Liver (tissue), 3 donors: Measurements from ENCODE around the gene CDC42EP3.

ENCODE experiments used
- ATF3 ChIP-seq: IDR thresholded peaks from 2 replicates; pipeline ENCODE4 v1.6.1; 2016; ENCODE audit warnings: antibody characterized with exemption
- CTCF ChIP-seq: fragments of 150-350 bp; IDR thresholded peaks from 2 replicates; pipeline ENCODE4 v1.5.1; 2017; ENCODE audit warnings: improper control_type of control experiment, low read depth, low read length; ENCODE audit not compliant: missing input control
- EGR1 ChIP-seq, 2 donors: IDR thresholded peaks; 2 replicates each; pipeline ENCODE4 v1.6.1; 2016 to 2018; ENCODE audit warnings: antibody characterized with exemption in 2 of 2, low read depth in 2 of 2
- FOXA1 ChIP-seq: IDR thresholded peaks from 2 replicates; pipeline ENCODE4 v1.6.1; 2016; ENCODE audit warnings: antibody characterized with exemption
- GABPA ChIP-seq, 2 donors: IDR thresholded peaks in 1 of 2; conservative IDR thresholded peaks in 1 of 2; 2 replicates each; pipeline ENCODE4 v1.6.1; 2016; ENCODE audit warnings: antibody characterized with exemption in 2 of 2, mild to moderate bottlenecking in 1 of 2, moderate library complexity in 1 of 2
- JUND ChIP-seq, 2 donors: IDR thresholded peaks; 2 replicates each; pipeline ENCODE4 v1.6.1; 2016; ENCODE audit warnings: antibody characterized with exemption in 2 of 2
- MAX ChIP-seq: IDR thresholded peaks from 2 replicates; pipeline ENCODE4 v1.6.1; 2016; ENCODE audit warnings: antibody characterized with exemption
- RAD21 ChIP-seq, 2 donors: IDR thresholded peaks; 2 replicates each; pipeline ENCODE4 v1.6.1; 2016; ENCODE audit warnings: antibody characterized with exemption in 2 of 2, mild to moderate bottlenecking in 2 of 2
- RXRA ChIP-seq, 2 donors: IDR thresholded peaks; 2 replicates each; pipeline ENCODE4 v1.6.1; 2017 to 2018; ENCODE audit warnings: antibody characterized with exemption in 2 of 2, mild to moderate bottlenecking in 1 of 2
- SP1 ChIP-seq: IDR thresholded peaks from 2 replicates; pipeline ENCODE4 v1.6.1; 2018; ENCODE audit warnings: antibody characterized with exemption, mild to moderate bottlenecking
- TAF1 ChIP-seq: conservative IDR thresholded peaks from 2 replicates; pipeline ENCODE4 v1.6.1; 2016; ENCODE audit warnings: antibody characterized with exemption, mild to moderate bottlenecking
- TF ChIP-seq, protein P1 (sequence below): IDR thresholded peaks from 2 replicates; pipeline ENCODE4 v1.6.1; 2016; ENCODE audit warnings: antibody characterized with exemption
- TF ChIP-seq, protein P2 (sequence below): IDR thresholded peaks from 2 replicates; pipeline ENCODE4 v1.6.1; 2016; ENCODE audit warnings: antibody characterized with exemption, mild to moderate bottlenecking
- donor health status: healthy.
- donor health status: healthy.

DNA sequence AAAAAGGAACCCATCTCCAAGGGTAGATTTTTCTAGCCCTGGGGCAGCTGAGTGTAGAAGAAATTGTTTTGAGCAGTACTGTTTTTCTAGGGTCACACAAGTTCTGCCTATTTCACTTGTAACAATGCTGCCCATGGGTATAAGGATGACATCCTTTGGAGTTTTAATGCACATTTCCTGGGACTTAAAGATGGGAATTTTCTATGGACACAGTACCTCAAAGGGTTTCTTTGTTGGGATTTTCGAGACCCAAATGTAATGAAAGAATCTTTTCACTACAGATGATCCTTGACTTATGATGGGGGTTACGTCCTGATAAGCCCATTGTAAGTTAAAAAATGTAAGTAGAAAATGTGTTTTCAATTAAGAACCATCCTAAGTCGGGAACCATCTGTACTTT lies 31.8 kb downstream of the CDC42EP3 start:
- TF ChIP-seq, protein P1, sequence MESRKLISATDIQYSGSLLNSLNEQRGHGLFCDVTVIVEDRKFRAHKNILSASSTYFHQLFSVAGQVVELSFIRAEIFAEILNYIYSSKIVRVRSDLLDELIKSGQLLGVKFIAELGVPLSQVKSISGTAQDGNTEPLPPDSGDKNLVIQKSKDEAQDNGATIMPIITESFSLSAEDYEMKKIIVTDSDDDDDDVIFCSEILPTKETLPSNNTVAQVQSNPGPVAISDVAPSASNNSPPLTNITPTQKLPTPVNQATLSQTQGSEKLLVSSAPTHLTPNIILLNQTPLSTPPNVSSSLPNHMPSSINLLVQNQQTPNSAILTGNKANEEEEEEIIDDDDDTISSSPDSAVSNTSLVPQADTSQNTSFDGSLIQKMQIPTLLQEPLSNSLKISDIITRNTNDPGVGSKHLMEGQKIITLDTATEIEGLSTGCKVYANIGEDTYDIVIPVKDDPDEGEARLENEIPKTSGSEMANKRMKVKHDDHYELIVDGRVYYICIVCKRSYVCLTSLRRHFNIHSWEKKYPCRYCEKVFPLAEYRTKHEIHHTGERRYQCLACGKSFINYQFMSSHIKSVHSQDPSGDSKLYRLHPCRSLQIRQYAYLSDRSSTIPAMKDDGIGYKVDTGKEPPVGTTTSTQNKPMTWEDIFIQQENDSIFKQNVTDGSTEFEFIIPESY, result no peak
- no peak for TF ChIP-seq CTCF
- TF ChIP-seq, protein P2, sequence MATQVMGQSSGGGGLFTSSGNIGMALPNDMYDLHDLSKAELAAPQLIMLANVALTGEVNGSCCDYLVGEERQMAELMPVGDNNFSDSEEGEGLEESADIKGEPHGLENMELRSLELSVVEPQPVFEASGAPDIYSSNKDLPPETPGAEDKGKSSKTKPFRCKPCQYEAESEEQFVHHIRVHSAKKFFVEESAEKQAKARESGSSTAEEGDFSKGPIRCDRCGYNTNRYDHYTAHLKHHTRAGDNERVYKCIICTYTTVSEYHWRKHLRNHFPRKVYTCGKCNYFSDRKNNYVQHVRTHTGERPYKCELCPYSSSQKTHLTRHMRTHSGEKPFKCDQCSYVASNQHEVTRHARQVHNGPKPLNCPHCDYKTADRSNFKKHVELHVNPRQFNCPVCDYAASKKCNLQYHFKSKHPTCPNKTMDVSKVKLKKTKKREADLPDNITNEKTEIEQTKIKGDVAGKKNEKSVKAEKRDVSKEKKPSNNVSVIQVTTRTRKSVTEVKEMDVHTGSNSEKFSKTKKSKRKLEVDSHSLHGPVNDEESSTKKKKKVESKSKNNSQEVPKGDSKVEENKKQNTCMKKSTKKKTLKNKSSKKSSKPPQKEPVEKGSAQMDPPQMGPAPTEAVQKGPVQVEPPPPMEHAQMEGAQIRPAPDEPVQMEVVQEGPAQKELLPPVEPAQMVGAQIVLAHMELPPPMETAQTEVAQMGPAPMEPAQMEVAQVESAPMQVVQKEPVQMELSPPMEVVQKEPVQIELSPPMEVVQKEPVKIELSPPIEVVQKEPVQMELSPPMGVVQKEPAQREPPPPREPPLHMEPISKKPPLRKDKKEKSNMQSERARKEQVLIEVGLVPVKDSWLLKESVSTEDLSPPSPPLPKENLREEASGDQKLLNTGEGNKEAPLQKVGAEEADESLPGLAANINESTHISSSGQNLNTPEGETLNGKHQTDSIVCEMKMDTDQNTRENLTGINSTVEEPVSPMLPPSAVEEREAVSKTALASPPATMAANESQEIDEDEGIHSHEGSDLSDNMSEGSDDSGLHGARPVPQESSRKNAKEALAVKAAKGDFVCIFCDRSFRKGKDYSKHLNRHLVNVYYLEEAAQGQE, result no peak
- no peak for TF ChIP-seq FOXA1
- TF ChIP-seq RAD21 (IDR thresholded peaks at IDR 0.05), result no peak
- TF ChIP-seq MAX, result no peak
- TF ChIP-seq EGR1 (IDR thresholded peaks at IDR 0.05; ENCODE audit: low read depth in 2 of 2), result no peak
- no peak for TF ChIP-seq GABPA (IDR thresholded peaks at IDR 0.05 in 1 of 2, conservative IDR thresholded peaks at IDR 0.05 in 1 of 2)
- no peak for TF ChIP-seq SP1
- TF ChIP-seq ATF3, result no peak
- TF ChIP-seq TAF1, result no peak
- TF ChIP-seq JUND (IDR thresholded peaks at IDR 0.05), result no peak
- no peak for TF ChIP-seq RXRA (IDR thresholded peaks at IDR 0.05)
